SK-N-MC (cell line): ENCODE data around the gene MRPL27.

Experiments
- EZH2 ChIP-seq: fragments of 200-600 bp; sonication (generic); IDR thresholded peaks from one replicate; pipeline ENCODE4 v1.6.1; 2017; ENCODE audit warnings: antibody characterized with exemption
- POLR2AphosphoS5 ChIP-seq: IDR thresholded peaks from 2 replicates; pipeline ENCODE4 v1.6.1; 2012; ENCODE audit warnings: mild to moderate bottlenecking, low read depth, low read length, borderline replicate concordance

DNA sequence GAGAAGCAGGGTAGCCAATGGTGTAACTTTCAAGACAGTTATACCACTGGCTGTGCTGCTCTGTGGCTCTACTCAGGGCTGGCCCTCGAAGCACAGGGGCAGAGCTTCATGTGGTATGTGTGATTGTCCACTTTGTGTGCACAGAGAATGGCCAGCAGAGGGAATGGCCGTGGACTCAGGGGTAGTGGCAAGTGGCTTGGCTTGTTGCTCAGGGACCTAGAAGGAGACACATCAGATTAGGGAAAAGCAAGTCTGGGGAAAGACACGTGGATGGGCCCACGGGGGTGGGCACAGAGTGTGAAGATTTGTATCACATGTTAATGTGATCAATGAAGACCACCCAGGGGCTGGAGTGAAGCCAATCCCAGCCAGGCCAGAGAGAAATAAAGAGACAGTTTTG is 47.1 kb downstream of the MRPL27 start:
- no peak for TF ChIP-seq POLR2AphosphoS5
- TF ChIP-seq EZH2 = no peak
